Ovary (tissue), 3 donors: ENCODE measurements around the gene TBL1XR1.

Experiments used
- CTCF ChIP-seq, 3 donors: fragments of 450-650 bp in 2 of 3; fragments of 200-600 bp in 1 of 3; IDR thresholded peaks; one replicate each; pipeline versions ENCODE4 v1.5.1 to v1.8.0; 2016 to 2022; ENCODE audit warnings: antibody characterized with exemption in 3 of 3, mild to moderate bottlenecking in 1 of 3
- POLR2A ChIP-seq: fragments of 450-650 bp; IDR thresholded peaks from one replicate; pipeline ENCODE4 v1.6.1; 2017; ENCODE audit warnings: antibody characterized with exemption, mild to moderate bottlenecking, moderate library complexity
- donor health status: DM: no; HTN: no; CAD: no.

- TF ChIP-seq CTCF (IDR thresholded peaks at IDR 0.05) (no peak), POLR2A (no peak)
Observed at GRCh38 chr3:176994393-176994792, 202.9 kb downstream of the TBL1XR1 start.
